Kidney epithelial cell (primary cell): ENCODE data around the gene HOXA4. TPM values are rescaled to one million over a fixed set of nuclear protein-coding genes. Genes with fewer than 3 reads are reported as not detected.
A peak's percentile ranks its signal among the peaks of the same experiment; 100 is the strongest.

Experiments used
- DNase-seq: peaks from one replicate; pipeline ENCODE4 v3.0.0-alpha.2; 2010; ENCODE audit warnings: low read depth
- H3K27me3 ChIP-seq: 2 replicates; pipeline ENCODE4 v1.6.0; 2011; ENCODE audit warnings: low read length; ENCODE audit not compliant: control insufficient read depth, insufficient read depth
- H3K36me3 ChIP-seq: 2 replicates; pipeline ENCODE4 v1.5.1; 2011; ENCODE audit warnings: low read length; ENCODE audit not compliant: control insufficient read depth, insufficient read depth
- H3K4me3 ChIP-seq: 2 replicates; pipeline ENCODE4 v1.5.1; 2011; ENCODE audit warnings: low read depth, mild to moderate bottlenecking, control low read depth, low read length
- total RNA-seq: library from RNA; depleted of rRNA; stranded (reverse); fragments of >200 nt; gene quantifications from 2 replicates; pipeline ENCODE4 v1.2.3, GENCODE V29; 2015
- TF ChIP-seq, protein P1 (sequence below): IDR thresholded peaks from 2 replicates; pipeline ENCODE4 v1.5.1; 2011; ENCODE audit warnings: mild to moderate bottlenecking, moderate library complexity, low read length, control low read depth, inconsistent platforms; ENCODE audit not compliant: insufficient read depth, poor library complexity, severe bottlenecking

The HOXA4 gene
- total RNA-seq, 1 donor from 2014 or later, result 7.4 TPM

DNA sequence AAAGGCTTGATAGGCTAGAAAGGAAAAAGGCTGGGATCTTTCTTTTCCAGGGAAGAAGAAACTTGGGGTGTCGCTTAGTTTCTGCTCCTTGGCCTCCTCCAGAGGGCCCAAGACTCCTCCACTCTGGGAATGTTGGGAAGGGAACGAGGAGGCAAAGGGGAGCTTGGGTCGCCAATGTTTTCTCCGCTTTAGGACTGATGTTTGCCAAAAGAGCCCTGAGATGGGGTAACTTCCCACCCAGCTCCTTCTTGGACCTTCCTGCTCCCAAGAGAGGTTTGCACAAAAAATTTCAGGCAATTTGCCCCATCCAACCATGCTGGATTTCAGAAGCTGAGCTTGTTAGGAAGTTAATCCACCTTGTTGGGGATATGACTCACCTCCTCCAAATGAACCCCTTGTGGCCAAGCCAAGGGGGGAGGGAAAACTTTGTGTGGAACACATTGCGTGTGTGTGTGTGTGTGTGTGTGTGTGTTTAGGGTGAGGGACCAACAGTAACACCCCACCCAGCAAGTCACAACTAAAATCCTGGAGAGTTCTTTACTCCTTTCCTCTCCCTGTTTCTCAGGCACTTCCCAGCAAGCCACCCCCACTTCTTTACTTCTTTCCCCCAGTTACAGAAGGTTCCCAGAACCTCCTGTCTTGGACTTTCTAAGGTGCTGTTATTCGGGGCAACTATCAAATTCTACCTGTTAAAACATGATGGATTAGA lies 19.4 kb downstream of the HOXA4 start:
- H3K27me3 ChIP-seq, result no peaks in the 10 kb centered on the region
- no peaks in the 10 kb centered on the region for H3K36me3 ChIP-seq
- no peak for DNase-seq
- H3K4me3 ChIP-seq, result peak overlapping the region; percentile 74
- TF ChIP-seq, protein P1, sequence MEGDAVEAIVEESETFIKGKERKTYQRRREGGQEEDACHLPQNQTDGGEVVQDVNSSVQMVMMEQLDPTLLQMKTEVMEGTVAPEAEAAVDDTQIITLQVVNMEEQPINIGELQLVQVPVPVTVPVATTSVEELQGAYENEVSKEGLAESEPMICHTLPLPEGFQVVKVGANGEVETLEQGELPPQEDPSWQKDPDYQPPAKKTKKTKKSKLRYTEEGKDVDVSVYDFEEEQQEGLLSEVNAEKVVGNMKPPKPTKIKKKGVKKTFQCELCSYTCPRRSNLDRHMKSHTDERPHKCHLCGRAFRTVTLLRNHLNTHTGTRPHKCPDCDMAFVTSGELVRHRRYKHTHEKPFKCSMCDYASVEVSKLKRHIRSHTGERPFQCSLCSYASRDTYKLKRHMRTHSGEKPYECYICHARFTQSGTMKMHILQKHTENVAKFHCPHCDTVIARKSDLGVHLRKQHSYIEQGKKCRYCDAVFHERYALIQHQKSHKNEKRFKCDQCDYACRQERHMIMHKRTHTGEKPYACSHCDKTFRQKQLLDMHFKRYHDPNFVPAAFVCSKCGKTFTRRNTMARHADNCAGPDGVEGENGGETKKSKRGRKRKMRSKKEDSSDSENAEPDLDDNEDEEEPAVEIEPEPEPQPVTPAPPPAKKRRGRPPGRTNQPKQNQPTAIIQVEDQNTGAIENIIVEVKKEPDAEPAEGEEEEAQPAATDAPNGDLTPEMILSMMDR, result no peak

GRCh38 chr7:27110186-27111031 lies 20.1 kb downstream of the HOXA4 start:
- TF ChIP-seq, protein P1, result no peak
- no peaks in the 10 kb centered on the region for H3K36me3 ChIP-seq
- H3K27me3 ChIP-seq, result no peaks in the 10 kb centered on the region
- no peak for DNase-seq
- H3K4me3 ChIP-seq, result peak overlapping the region; percentile 74

- peak overlapping the region; percentile 74 for H3K4me3 ChIP-seq
- DNase-seq, result no peak
- TF ChIP-seq, protein P1, result no peak
- no peaks in the 10 kb centered on the region for H3K27me3 ChIP-seq
- no peaks in the 10 kb centered on the region for H3K36me3 ChIP-seq
Measured at GRCh38 chr7:27109466-27110185, 20.9 kb downstream of the HOXA4 start.

- Histone ChIP-seq H3K27me3 (no peaks in the 10 kb centered on the region), H3K4me3 (peak overlapping the region; percentile 24), H3K36me3 (no peaks in the 10 kb centered on the region)
- DNase-seq, result no peak
- TF ChIP-seq, protein P1, result no peak
Measured at GRCh38 chr7:27108390-27109127, 22.0 kb downstream of the HOXA4 start.
